ENCODE data around the gene GSAP.
A peak's percentile ranks its signal among the peaks of the same experiment; 100 is the strongest.
"Not testable (repeated sequence)": the region's sequence is repeated elsewhere in the genome, so short reads cannot be mapped to it uniquely, and the experiment has no call there.

GSAP gene

GRCh38 chr7:77353911-77354310, 62.2 kb downstream of the GSAP start:
- no peak for DNase-seq

GRCh38 chr7:77353407-77353721, 62.8 kb downstream of the GSAP start:
- no peak for DNase-seq

GRCh38 chr7:77352665-77353406, 63.3 kb downstream of the GSAP start:
- no peak for DNase-seq

- peak; percentile 76 for DNase-seq
Measured at GRCh38 chr7:77351539-77352004, 64.6 kb downstream of the GSAP start.

GRCh38 chr7:77349141-77349540, 67.0 kb downstream of the GSAP start:
- DNase-seq: no peak

- DNase-seq: no peak
Measured at GRCh38 chr7:77348371-77348813, 67.8 kb downstream of the GSAP start.

GRCh38 chr7:77346441-77346840, 69.7 kb downstream of the GSAP start:
- DNase-seq: no peak

GRCh38 chr7:77345426-77345825, 70.7 kb downstream of the GSAP start:
- not testable (repeated sequence) for DNase-seq

GRCh38 chr7:77339726-77340125, 76.4 kb downstream of the GSAP start:
- no peak for DNase-seq

- DNase-seq: no peak
Measured at GRCh38 chr7:77338883-77339629, 77.1 kb downstream of the GSAP start.

GRCh38 chr7:77338260-77338659, 77.9 kb downstream of the GSAP start:
- DNase-seq: no peak

GRCh38 chr7:77337456-77337990, 78.6 kb downstream of the GSAP start:
- DNase-seq: no peak

GRCh38 chr7:77335581-77335980, 80.6 kb downstream of the GSAP start:
- no peak for DNase-seq

GRCh38 chr7:77334039-77334438, 82.1 kb downstream of the GSAP start:
- DNase-seq: not testable (repeated sequence)

- DNase-seq: peak; percentile 58
Measured at GRCh38 chr7:77331938-77332695, 84.0 kb downstream of the GSAP start.

GRCh38 chr7:77330169-77330882, 85.8 kb downstream of the GSAP start:
- DNase-seq: no peak

GRCh38 chr7:77329466-77330168, 86.5 kb downstream of the GSAP start:
- no peak for DNase-seq

- DNase-seq: no peak
Measured at GRCh38 chr7:77328669-77329068, 87.5 kb downstream of the GSAP start.

GRCh38 chr7:77327932-77328628, 88.1 kb downstream of the GSAP start:
- no peak for DNase-seq

- DNase-seq: no peak
Measured at GRCh38 chr7:77327067-77327931, 88.8 kb downstream of the GSAP start.
